Activated naive CD4-positive, alpha-beta T cell treated with anti-CD3 and anti-CD28 coated beads for 36 hours (primary cell): Measurements from ENCODE around the gene GJD3. TPM values are rescaled to one million over a fixed set of nuclear protein-coding genes. Genes with fewer than 3 reads are reported as not detected.

Source experiments
- CTCF ChIA-PET: fragments of 350-600 bp; sonication (Branson Sonifier 250); formaldehyde crosslinking; loops from one replicate; lab custom pipeline; 2021; ENCODE audit warnings: antibody characterized with exemption; lab: Charles Lee
- DNase-seq: peaks from one replicate; pipeline ENCODE4 v3.0.0-alpha.2; 2020
- H3K27ac Mint-ChIP-seq: one replicate; pipeline ENCODE4 v1.8.0; 2021; ENCODE audit warnings: mild to moderate bottlenecking, mixed read lengths
- H3K27me3 Mint-ChIP-seq: one replicate; pipeline ENCODE4 v1.8.0; 2021; ENCODE audit warnings: low read depth, mixed read lengths
- H3K36me3 Mint-ChIP-seq: one replicate; pipeline ENCODE4 v1.8.0; 2021; ENCODE audit warnings: low read depth, mixed read lengths
- H3K4me1 Mint-ChIP-seq: one replicate; pipeline ENCODE4 v1.8.0; 2021; ENCODE audit warnings: low read depth, mixed read lengths
- H3K4me3 Mint-ChIP-seq: one replicate; pipeline ENCODE4 v1.8.0; 2021; ENCODE audit warnings: mild to moderate bottlenecking, moderate library complexity, mixed read lengths
- H3K9me3 Mint-ChIP-seq: one replicate; pipeline ENCODE4 v1.8.0; 2021; ENCODE audit warnings: mixed read lengths
- intact Hi-C: fragments of 100-400 bp; cut with micrococcal nuclease; formaldehyde crosslinking; loops from one replicate; pipeline ENCODE4 v1.15.1; 2023
- total RNA-seq, 2 experiments: library from RNA; stranded (reverse); gene quantifications; one replicate each; pipeline ENCODE4 v1.2.3, GENCODE V29; 2021

Gene GJD3
- total RNA-seq, 2 experiments from 2014 or later = not detected

- CTCF ChIA-PET = interaction anchor here (0.6 to 7.4 kb wide), 3 partner anchors 166 to 1301 kb away, joined by 3 to 82 read pairs (median 3); no protein-coding TSS in a partner anchor
These were observed 2.5 kb upstream of the GJD3 start for GRCh38 chr17:40366861-40367518.

GRCh38 chr17:40366076-40366860, 1.7 kb upstream of the GJD3 start:
- Mint-ChIP-seq H3K4me3 (no peak overlapping the region), H3K27me3 (peaks cover 6% of the 10 kb centered on the region), H3K36me3 (no peaks in the 10 kb centered on the region), H3K9me3 (no peaks in the 10 kb centered on the region), H3K27ac (no peak overlapping the region), H3K4me1 (peaks cover 7% of the 10 kb centered on the region)
- no peak for DNase-seq
- CTCF ChIA-PET = interaction anchor here (0.8 to 7.4 kb wide), 5 partner anchors 9 to 194 kb away, joined by 3 to 82 read pairs (median 3); no protein-coding TSS in a partner anchor
- intact Hi-C loops = no loop called here

More at GRCh38 chr17:40366861-40367518, 2.5 kb upstream of the GJD3 start:
- Mint-ChIP-seq H3K4me1 (peaks cover 10% of the 10 kb centered on the region), H3K36me3 (no peaks in the 10 kb centered on the region), H3K27ac (no peak overlapping the region), H3K27me3 (peaks cover 4% of the 10 kb centered on the region), H3K9me3 (no peaks in the 10 kb centered on the region), H3K4me3 (no peak overlapping the region)
- intact Hi-C loops = no loop called here
- no peak for DNase-seq

GRCh38 chr17:40364906-40365305, 369 bp upstream of the GJD3 start:
- DNase-seq = no peak
- intact Hi-C loops = no loop called here
- Mint-ChIP-seq H3K36me3 (no peaks in the 10 kb centered on the region), H3K4me3 (no peak overlapping the region), H3K27me3 (peaks cover 10% of the 10 kb centered on the region), H3K9me3 (no peaks in the 10 kb centered on the region), H3K27ac (no peak overlapping the region), H3K4me1 (peaks cover 7% of the 10 kb centered on the region)
- CTCF ChIA-PET = interaction anchor here (0.6 to 7.4 kb wide), 8 partner anchors 12 to 1087 kb away, joined by 3 to 82 read pairs (median 4); no protein-coding TSS in a partner anchor

GRCh38 chr17:40363111-40363827, 1.3 kb downstream of the GJD3 start:
- CTCF ChIA-PET = interaction anchor here (0.7 to 7.4 kb wide), 27 partner anchors 10 to 254 kb away, joined by 3 to 82 read pairs (median 4); partner anchors contain the start of gene TOP2A
- Mint-ChIP-seq H3K27ac (no peak overlapping the region), H3K36me3 (no peaks in the 10 kb centered on the region), H3K9me3 (no peaks in the 10 kb centered on the region), H3K4me3 (peak overlapping the region; percentile 76), H3K4me1 (peaks cover 12% of the 10 kb centered on the region), H3K27me3 (peaks cover 12% of the 10 kb centered on the region)
- intact Hi-C loops = loop anchor here (2.0 kb wide), 1 partner anchor 118 kb away; no protein-coding TSS in a partner anchor
- DNase-seq = peak; percentile 36

GRCh38 chr17:40362696-40363110, 1.8 kb downstream of the GJD3 start:
- Mint-ChIP-seq H3K4me1 (peaks cover 12% of the 10 kb centered on the region), H3K4me3 (peak overlapping the region; percentile 76), H3K27me3 (peaks cover 12% of the 10 kb centered on the region), H3K36me3 (no peaks in the 10 kb centered on the region), H3K27ac (no peak overlapping the region), H3K9me3 (no peaks in the 10 kb centered on the region)
- CTCF ChIA-PET = interaction anchor here (0.6 to 7.4 kb wide), 30 partner anchors 11 to 286 kb away, joined by 3 to 82 read pairs (median 4); partner anchors contain the start of gene TOP2A
- intact Hi-C loops = loop anchor here (1.0 to 2.0 kb wide), 5 partner anchors 53 to 198 kb away; partner anchors contain the start of gene IGFBP4
- peak; percentile 95 for DNase-seq

GRCh38 chr17:40361925-40362695, 2.4 kb downstream of the GJD3 start:
- intact Hi-C loops = loop anchor here (1.0 to 2.0 kb wide), 5 partner anchors 53 to 198 kb away; partner anchors contain the start of gene IGFBP4
- H3K27me3 Mint-ChIP-seq = peaks cover 12% of the 10 kb centered on the region
- no peaks in the 10 kb centered on the region for H3K36me3 Mint-ChIP-seq
- DNase-seq = no peak
- peaks cover 12% of the 10 kb centered on the region for H3K4me1 Mint-ChIP-seq
- CTCF ChIA-PET = interaction anchor here (0.6 to 7.4 kb wide), 34 partner anchors 11 to 286 kb away, joined by 3 to 82 read pairs (median 4); partner anchors contain the start of gene TOP2A
- H3K9me3 Mint-ChIP-seq = no peaks in the 10 kb centered on the region
- H3K27ac Mint-ChIP-seq = no peak overlapping the region
- peak overlapping the region; percentile 63 for H3K4me3 Mint-ChIP-seq

- Mint-ChIP-seq H3K27ac (no peak overlapping the region), H3K9me3 (no peaks in the 10 kb centered on the region), H3K4me3 (no peak overlapping the region), H3K27me3 (peaks cover 12% of the 10 kb centered on the region), H3K36me3 (no peaks in the 10 kb centered on the region), H3K4me1 (peaks cover 12% of the 10 kb centered on the region)
- no peak for DNase-seq
- CTCF ChIA-PET = interaction anchor here (0.7 to 7.4 kb wide), 18 partner anchors 12 to 266 kb away, joined by 3 to 82 read pairs (median 4); partner anchors contain the start of gene TOP2A
- intact Hi-C loops = no loop called here
These were observed 3.2 kb downstream of the GJD3 start for GRCh38 chr17:40361063-40361924.

- Mint-ChIP-seq H3K4me3 (no peak overlapping the region), H3K27me3 (peaks cover 12% of the 10 kb centered on the region), H3K4me1 (peaks cover 12% of the 10 kb centered on the region), H3K36me3 (no peaks in the 10 kb centered on the region), H3K9me3 (no peaks in the 10 kb centered on the region), H3K27ac (no peak overlapping the region)
- intact Hi-C loops = no loop called here
- DNase-seq = no peak
- CTCF ChIA-PET = interaction anchor here (2.3 to 9.6 kb wide), 3 partner anchors 58 to 200 kb away, joined by 5 to 178 read pairs (median 82); no protein-coding TSS in a partner anchor
These were observed 4.4 kb downstream of the GJD3 start for GRCh38 chr17:40360091-40360490.

GRCh38 chr17:40358323-40359038, 6.1 kb downstream of the GJD3 start:
- CTCF ChIA-PET = interaction anchor here (0.6 to 9.6 kb wide), 19 partner anchors 13 to 248 kb away, joined by 3 to 178 read pairs (median 4); no protein-coding TSS in a partner anchor
- Mint-ChIP-seq H3K27ac (no peak overlapping the region), H3K4me3 (peak overlapping the region; percentile 9)

More at GRCh38 chr17:40358323-40359038, 6.1 kb downstream of the GJD3 start:
- Mint-ChIP-seq H3K27me3 (peaks cover 12% of the 10 kb centered on the region), H3K4me1 (peaks cover 11% of the 10 kb centered on the region), H3K9me3 (no peaks in the 10 kb centered on the region), H3K36me3 (no peaks in the 10 kb centered on the region)
- intact Hi-C loops = loop anchor here (1.0 to 5.0 kb wide), 6 partner anchors 118 to 1309 kb away; no protein-coding TSS in a partner anchor
- peak; percentile 95 for DNase-seq
